SH-SY5Y (cell line): Measurements from ENCODE around the gene ECHDC3.

Experiments used
- GATA2 ChIP-seq: IDR thresholded peaks from 2 replicates; pipeline ENCODE4 v1.6.1; 2011; ENCODE audit warnings: mild to moderate bottlenecking, low read depth, low read length
- GATA3 ChIP-seq: IDR thresholded peaks from 2 replicates; pipeline ENCODE4 v1.6.1; 2011; ENCODE audit warnings: low read depth, mild to moderate bottlenecking, low read length, moderate library complexity

GRCh38 chr10:11805792-11806191, 63.6 kb downstream of the ECHDC3 start:
- TF ChIP-seq GATA2 (no peak), GATA3 (no peak)
